Prostate gland (tissue), 2 donors: Measurements from ENCODE around the gene LYPD6.

ENCODE experiments used
- POLR2A ChIP-seq: fragments of 450-650 bp; IDR thresholded peaks from one replicate; pipeline ENCODE4 v1.6.1; 2016; ENCODE audit warnings: antibody characterized with exemption, mild to moderate bottlenecking
- POLR2AphosphoS5 ChIP-seq: sonication (generic); formaldehyde crosslinking; IDR thresholded peaks from one replicate; pipeline ENCODE4 v1.6.1; 2017; ENCODE audit warnings: antibody characterized with exemption
- TF ChIP-seq, protein P1 (sequence below), 4 experiments: fragments of 200-600 bp in 2 of 4; fragments of 450-650 bp in 2 of 4; sonication (generic) in 2 of 4; IDR thresholded peaks; 1 replicate in 3 of 4; 2 replicates in 1 of 4; pipeline ENCODE4 v1.5.1; 2016 to 2019; ENCODE audit warnings: antibody characterized with exemption in 4 of 4, mild to moderate bottlenecking in 2 of 4, moderate library complexity in 2 of 4

DNA sequence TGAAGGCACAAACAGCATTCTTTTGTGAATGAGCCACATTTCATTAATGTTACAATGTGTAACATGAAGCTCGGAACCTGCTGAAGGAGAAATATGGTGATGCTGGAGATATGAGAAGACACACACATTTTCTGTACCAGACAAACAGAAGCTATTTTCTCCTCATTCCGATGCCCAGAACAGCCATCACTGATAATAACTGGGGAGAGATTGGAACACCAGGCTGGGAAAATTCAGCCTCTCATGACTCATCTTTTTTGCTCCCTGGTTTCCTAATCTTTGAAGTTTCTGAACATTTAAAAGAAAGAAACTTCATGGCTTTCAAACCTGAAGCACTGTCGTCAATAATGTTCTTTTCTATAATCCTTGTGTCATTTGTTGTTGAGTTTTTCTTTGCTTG, 110.9 kb downstream of the LYPD6 start:
- TF ChIP-seq POLR2AphosphoS5 (no peak), POLR2A (no peak)
- TF ChIP-seq, protein P1, sequence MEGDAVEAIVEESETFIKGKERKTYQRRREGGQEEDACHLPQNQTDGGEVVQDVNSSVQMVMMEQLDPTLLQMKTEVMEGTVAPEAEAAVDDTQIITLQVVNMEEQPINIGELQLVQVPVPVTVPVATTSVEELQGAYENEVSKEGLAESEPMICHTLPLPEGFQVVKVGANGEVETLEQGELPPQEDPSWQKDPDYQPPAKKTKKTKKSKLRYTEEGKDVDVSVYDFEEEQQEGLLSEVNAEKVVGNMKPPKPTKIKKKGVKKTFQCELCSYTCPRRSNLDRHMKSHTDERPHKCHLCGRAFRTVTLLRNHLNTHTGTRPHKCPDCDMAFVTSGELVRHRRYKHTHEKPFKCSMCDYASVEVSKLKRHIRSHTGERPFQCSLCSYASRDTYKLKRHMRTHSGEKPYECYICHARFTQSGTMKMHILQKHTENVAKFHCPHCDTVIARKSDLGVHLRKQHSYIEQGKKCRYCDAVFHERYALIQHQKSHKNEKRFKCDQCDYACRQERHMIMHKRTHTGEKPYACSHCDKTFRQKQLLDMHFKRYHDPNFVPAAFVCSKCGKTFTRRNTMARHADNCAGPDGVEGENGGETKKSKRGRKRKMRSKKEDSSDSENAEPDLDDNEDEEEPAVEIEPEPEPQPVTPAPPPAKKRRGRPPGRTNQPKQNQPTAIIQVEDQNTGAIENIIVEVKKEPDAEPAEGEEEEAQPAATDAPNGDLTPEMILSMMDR (IDR thresholded peaks at IDR 0.05), result no peak
